ENCODE measurements around the gene TCEAL1.
"Not testable (repeated sequence)": the region's sequence is repeated elsewhere in the genome, so short reads cannot be mapped to it uniquely, and the experiment has no call there.

TCEAL1 gene, protein sequence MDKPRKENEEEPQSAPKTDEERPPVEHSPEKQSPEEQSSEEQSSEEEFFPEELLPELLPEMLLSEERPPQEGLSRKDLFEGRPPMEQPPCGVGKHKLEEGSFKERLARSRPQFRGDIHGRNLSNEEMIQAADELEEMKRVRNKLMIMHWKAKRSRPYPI

DNA sequence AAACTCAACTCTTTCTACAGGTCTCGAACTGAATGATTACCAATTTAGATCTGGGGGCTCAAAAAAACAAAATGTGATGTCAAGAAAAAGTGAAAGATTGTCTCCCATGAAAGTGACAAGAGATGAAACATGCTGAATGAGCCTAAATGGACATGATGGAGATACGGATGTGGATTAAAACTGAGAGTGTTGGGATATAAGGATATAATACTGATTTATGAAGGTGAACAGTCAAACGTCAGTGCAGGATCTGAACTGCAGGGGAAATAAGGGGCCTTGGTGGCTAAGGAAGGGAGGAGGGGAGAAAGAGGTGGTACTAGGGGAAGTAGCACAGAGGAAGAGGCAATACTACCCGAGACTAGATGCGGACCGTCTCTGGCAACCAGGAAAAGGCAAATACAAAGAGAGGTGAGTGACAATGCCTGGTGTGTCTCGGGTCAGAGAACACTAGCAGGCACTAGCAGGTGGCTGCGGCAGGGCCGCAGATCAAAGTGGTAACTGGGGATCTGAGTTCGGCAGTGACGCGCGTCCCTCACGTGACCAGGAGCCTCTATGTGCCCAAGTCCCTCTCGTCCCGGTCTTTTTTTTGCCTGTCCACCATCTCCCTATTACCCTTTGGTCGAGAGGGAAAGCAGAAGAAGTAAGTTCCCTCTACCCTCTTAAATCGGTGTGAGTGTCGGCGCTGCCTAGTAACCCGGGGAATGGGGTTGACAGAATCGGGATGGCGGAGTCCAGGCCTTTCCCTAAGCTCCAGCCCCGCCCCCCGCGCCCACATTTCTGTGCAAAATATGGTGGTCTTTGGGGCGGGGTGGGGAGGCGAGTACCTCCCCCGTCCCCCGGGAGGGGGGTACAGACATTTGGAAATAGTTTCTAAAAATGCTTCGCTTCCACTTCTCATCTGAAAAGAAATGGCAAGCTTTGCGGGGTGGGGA, at the start of gene TCEAL1:
TCEAL1 (plus strand) TSS at position 590 of the 932 bp plus-strand sequence. CDS start 942 bp downstream, outside the sequence.
- no peak for DNase-seq

DNA sequence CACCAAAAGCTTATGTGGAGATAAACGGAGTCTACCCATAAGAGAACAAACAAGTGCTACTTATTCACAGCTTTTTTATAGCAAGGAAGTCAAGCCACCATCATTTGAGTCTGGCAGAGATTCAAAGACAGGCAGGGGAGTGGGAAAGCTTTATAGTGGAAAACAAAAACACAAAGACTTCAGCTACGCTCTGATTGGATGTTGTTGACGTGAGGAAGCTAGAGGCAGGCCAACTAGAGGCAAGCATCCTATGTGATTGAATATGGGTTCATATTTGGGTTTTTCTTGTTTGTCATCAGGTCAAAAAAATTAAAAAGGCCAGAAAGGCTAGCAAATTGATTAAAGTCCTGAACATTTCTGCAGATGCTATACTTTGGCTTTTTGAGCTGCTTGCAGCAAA, 44.2 kb upstream of the TCEAL1 start:
- no peak for DNase-seq

DNA sequence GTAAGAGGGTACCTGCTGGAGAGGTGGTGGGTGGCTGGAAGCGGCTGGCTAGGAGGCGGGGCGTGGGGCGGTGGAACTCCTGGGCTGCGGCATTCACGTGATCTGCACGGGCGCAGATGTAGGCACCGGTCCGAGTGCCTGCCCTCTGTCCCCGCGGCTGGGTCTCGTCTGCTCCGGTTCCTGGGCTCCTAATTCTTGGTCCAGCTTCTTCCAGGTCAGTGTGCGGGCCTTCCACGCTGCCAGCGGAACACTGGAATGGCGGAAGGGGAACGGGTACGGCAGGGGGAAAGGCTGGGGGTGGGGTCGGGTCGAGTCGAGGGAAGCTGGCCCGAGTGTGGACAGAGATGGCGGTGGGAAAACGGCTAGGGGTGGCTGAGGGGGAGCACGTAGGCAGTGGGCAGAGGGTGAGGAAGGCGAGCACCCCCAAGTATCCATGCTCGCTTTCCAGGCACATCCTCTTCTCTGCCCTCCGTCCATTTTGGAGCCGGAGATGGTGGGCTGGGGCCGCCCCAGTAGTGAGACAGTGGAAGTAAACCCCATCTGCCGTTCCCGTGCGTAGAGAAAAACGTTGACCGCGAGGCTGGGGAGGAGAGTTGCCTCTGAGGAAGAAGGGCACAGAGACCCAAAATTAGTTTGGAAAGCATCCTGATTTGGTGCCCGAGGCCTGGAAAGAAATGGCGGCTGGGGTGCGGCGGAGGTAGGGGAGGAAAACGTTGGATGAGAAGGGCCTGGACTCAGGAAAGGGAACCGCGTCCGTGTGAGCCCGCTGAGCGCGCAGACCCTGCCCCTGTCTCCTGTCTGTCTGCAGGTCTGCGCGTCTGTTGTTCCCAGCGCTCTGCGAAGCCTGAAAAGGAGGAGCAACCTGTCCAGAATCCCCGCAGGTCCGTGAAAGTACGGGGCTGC, 43.1 kb upstream of the TCEAL1 start, which contains the start of gene TCEAL4:
TCEAL4 (plus strand) TSS at position 105 of the 903 bp plus-strand sequence. CDS start 1,161 bp downstream, outside the sequence.
- no peak for DNase-seq

DNA sequence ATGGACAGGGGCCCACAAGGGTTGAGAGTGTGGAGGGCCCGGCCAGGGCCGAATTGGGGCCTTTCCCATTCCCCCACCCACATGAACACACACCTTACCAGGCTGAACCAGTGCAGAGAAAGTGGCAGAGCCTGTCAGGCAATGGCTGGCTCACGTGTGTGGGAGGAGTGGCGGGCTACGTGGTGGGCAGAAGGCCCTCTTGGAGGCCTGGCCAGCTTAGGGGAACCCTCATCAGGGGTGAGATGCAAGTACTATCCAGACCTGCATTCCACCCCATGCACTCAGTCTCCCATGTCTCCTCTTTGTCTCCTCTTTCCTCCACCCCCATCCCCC, 42.5 kb upstream of the TCEAL1 start:
- no peak for DNase-seq

DNA sequence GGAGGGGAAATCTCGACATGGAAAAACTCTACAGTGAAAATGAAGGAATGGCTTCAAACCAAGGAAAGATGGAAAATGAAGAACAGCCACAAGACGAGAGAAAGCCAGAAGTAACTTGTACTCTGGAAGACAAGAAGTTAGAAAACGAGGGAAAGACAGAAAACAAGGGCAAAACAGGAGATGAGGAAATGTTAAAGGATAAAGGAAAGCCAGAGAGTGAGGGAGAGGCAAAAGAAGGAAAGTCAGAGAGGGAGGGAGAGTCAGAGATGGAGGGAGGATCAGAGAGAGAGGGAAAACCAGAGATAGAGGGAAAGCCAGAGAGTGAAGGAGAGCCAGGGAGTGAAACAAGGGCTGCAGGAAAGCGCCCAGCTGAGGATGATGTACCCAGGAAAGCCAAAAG, 42.1 kb upstream of the TCEAL1 start:
- no peak for DNase-seq

DNA sequence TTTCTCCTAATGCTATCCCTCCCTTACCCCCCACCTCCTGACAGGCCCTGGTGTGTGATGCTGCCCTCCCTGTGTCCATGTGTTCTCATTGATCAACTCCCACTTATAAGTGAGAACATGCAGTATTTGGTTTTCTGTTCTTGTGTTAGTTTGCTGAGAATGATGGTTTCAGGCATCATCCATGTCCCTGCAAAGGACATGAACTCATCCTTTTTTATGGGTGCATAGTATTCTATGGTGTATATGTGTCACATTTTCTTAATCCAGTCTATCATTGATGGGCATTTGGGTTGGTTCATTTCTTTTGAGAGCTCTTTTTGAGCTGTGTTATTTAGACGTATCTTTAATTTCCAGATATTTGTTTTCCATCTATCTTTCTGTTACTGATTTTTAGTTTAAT, 36.5 kb upstream of the TCEAL1 start:
- not testable (repeated sequence) for DNase-seq

DNA sequence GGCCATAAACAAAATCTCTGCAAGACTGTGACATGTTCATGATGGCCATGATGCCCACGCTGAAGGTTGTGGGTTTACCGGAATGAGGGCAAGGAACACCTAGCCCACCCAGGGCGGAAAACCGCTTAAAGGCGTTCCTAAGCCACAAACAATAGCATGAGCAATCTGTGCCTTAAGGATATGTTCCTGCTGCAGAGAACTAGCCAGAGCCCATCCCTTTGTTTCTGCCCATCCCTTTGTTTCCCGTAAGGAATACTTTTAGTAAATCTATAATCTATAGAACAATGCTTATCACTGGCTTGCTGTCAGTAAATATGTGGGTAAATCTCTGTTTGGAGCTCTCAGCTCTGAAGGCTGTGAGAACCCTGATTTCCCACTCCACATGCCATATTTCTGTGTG, 33.6 kb upstream of the TCEAL1 start:
- not testable (repeated sequence) for DNase-seq

DNA sequence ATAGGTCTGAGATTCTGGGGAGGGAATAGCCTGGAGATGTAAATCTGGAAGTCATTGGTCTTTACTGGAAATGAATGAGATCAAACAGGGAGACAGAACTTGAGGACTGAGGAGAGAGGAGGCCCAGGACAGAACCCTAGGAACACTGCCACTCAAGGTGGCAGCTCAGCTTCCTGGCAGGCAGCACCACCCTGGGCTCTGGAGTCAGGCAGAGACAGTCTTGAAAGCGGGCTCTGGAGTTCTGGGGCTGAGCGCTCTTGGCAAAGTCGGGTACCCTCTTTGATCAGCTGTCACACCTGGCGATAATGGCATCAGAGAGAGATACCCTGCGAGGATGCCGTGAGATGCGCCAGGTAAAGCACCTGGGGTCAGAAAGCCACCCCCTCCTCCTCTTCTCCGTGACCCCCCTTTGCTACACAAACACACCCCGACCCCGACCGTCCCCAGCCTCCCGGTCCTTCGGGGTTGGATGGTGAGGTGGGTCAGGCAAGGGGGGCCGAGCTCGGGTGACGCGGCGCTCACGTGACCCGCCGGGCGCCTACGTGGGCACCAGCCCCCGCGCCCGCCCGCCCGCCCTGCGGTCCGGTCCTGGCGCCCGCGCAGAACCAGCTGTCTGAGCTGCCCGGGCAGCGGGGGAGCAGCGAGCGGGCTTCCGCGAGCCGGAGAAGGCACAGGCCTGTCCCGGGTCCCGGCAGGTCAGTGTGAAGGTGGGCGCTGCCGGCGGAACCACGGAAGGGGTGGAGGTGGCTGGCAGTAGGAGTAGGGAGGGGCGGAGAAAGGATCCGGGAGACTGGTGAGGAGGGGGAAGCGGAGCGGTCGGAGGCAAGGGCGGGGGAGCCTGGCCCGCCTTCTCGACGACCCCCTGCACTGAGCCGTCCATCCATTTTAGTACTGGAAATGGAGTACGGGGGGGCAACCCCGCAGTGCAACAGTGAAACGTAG, 21.1 kb upstream of the TCEAL1 start, which contains the start of gene TCEAL3:
TCEAL3 (plus strand) TSS at position 600 of the 942 bp plus-strand sequence. CDS start 1,102 bp downstream, outside the sequence.
- no peak for DNase-seq

DNA sequence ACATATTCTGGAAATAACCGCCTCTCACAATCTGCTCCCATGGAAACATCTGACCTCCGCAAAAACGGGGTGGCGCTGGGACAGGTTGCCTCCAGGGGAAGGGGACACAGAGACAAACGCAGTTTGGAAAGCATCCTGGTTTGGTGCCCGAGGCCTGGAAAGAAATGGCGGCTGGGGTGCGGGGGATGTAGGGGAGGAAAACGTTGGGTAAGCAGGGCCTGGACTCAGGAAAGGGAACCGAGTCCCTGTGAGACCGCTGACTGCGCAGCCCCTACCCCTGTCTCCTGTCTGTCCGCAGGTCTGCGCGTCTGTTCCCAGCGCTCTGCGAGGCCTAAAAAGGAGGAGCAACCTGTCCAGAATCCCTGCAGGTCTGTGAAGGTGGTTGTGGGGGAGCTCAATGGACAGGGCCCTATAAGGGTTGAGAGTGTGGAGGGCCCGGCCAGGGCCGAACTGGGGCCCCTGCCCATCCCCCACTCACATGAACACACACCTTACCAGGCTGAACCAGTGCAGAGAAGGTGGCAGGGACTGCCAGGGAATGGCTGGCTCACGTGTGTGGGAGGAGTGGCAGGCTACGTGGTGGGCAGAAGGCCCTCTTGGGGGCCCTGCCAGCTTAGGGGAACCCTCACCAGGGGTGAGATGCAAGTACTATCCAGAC, 20.3 kb upstream of the TCEAL1 start:
- no peak for DNase-seq

DNA sequence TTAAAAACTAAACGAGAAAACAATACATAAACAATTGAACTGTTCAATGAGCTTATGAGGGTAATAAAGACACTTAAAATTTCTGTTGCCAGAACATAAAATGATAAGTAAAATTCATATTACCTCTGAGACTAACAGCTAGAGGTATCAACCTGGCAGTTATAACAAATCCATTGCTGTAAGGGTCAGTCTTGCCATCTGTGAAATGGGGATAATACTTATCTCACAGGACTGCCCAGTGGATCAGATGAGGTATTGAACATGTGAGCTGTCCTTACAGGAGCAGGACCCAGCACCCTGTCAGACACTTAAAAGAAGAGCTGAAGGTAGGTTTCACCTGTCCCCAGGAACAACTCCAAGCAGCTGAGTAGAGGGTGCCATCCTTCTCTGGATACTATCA, 18.5 kb upstream of the TCEAL1 start:
- DNase-seq: no peak

DNA sequence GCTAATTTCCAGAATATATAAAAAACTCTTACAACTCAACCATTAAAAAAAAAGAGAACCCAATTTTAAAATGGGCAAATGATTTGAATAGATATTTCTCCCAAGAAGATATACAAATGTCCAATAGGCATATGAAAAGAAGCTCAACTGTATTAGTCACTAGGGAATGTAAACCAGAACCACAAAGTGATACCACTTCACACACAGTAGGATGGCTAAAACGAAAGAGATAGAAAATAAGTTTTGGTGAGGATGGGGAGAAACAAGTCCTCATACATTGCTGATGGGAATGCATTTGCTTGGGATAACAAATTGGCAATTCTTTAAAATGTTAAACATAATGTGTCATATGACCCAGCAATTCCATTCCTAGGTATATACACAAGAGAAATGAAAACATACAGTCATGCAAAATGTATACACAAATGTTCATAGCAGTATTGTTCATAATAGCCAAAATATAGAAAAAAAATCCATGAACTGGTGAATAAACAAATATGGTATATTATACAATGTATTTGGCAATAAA, 15.3 kb upstream of the TCEAL1 start:
- no peak for DNase-seq

DNA sequence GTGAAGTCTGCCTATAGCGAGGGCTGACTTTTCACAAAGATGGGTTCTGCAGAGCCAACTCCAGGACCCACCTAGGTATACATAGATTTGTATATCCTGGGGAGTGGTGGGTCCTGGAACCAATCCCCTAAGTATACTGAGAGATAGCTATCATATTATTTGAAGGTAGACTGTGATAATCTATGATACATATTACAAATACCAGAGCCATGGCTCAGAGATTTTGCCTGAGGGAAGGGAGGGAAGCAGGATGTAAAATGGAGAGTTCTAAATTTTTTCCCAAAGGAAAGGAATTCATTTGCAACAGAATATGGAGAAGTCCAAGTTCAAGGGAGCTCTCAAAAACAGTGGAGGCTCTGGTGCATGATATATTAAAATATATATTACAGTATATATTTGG, 13.8 kb upstream of the TCEAL1 start:
- DNase-seq: no peak

DNA sequence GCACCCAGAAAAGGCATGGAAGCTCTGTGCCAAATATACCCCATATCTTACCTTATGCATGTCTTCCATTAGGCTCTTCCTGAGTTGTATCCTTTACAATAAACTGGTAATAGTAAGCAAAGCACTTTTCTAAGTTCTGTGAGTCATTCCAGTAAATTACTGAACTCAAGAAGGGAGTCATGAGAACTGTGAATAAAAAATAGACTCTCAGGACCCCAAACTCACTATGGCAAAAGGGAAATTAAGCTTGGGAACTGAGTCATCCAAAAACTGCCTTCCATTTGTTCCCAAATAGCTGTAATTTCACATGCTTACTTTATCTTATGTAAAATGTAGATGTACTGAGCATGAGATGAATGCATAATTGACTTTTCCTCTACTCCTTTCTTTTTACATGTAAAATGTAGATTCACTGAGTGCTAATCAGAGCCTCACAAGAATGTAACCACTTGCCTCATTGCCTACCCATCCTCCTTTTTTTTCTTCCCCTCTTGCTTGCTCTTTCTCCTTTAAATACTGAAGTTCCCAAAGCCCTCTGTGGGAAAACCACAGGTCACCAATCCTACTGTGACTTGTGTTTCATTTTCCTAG, 12.9 kb upstream of the TCEAL1 start:
- no peak for DNase-seq

DNA sequence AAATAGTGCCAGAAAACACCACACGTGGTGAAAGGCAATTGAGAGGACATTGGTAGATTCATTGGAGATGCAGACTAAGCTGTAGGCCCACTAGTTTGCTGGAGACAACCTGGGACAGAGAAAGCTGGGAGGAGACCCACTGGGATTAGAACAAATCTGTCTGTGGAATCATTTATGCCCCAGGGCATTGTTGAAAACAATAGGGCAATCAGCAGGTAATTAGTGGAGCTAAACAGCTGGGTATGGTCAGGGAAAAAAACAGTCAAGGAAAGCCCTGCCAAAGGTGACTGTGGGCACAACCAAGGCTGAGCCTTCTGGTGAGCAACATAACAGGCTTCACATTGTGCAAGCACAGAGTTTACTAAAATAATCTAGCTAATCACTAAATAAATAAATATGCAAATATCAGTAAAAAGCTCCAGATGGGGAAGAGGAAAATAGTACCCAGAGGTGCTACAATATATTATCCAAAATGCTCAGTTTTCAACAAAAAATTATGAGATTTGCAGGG, 12.0 kb upstream of the TCEAL1 start:
- DNase-seq: no peak

DNA sequence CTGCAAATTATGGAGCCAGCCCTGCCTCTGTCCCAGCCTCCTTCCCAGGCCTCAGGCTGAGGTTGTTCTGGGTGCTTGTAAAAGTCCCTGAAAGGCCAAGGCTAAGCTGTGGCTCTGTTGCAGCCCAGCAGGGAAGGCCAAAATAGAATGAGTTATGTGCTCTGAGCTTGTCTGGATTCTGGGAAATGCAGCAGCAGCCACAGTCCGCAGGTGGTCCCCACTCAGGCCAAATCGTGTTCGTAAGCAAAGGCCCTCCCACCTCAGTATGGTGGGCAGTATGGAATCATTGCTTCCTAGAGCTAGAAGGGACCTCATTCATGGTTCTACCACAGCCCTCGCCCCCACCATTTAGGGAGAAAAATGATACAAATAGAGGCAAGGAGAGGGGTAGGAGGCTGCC, 4.7 kb upstream of the TCEAL1 start:
- no peak for DNase-seq

DNA sequence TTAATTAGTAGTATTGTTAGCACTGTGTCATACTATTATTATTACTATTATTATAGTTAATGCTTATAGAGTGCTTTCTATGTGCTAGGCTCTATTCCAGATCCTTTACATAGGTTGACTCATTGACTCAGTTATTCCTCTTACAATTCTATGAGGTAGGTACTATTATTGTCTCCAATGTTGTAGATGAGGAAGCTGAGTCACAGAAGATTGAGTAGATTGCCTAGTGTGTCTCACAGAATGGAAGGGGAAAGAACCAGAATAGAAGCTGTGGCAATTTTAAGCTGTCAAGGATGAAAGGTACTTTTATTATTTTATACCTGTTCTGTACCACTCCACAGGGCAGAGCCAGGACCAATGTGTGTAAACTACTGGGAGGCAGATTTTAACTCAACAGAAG, 1.9 kb upstream of the TCEAL1 start:
- no peak for DNase-seq

DNA sequence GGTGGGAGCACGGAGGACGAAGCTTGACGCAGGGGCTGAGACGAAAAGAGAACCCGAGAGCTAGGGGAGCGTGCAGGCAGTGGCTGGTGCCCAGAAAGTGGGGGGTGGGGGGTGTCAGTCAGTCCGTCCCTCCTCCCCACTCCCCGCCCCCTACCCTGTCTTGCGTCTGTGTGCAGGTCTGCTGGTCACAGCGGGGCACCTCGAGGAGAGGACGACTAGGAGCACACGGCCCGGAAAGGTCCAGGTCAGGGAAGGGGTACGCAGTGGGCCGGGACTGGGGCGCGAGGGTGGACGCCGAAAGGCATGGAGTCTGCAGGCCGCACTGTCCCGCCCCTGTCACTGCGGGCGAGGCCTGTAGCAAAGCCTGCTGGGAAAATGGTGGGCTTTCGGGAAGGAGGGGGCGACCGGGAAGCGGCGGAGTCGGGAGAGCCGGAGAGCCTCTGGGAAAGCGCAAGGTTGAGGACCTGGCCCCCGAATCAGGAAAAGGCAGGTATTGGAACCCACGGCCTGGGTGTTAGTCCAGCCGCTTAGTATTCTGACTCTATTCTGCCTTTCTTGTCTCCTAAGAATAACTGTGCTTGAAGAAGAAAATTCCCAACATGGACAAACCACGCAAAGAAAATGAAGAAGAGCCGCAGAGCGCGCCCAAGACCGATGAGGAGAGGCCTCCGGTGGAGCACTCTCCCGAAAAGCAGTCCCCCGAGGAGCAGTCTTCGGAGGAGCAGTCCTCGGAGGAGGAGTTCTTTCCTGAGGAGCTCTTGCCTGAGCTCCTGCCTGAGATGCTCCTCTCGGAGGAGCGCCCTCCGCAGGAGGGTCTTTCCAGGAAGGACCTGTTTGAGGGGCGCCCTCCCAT, 769 bp downstream of the TCEAL1 start:
- DNase-seq: no peak

DNA sequence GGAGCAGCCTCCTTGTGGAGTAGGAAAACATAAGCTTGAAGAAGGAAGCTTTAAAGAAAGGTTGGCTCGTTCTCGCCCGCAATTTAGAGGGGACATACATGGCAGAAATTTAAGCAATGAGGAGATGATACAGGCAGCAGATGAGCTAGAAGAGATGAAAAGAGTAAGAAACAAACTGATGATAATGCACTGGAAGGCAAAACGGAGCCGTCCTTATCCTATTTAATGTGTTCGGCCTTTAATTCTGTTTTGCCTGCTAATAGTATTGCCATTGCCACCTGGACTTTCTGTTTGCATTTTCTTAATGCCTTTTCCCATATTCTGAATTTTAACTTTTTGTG, 1.4 kb downstream of the TCEAL1 start:
- DNase-seq: no peak

DNA sequence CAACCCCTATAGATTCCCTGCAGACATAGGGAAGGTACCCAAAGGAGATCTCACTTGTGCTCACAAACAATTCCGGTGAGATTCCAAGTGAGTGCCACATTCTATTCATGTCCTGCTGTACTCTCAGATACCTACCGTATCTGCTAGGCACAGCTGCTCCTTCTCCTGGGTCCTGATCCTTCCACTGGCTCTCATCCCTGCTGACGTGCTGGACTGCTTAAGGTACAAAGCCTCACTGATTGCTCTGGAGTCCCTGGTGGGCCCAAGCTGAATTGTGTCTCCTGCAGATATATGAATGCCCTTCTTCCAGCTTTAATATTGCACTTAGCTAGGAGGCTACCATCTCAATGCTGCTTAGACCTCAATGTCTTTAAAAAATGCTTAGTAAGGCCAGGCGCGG, 2.4 kb downstream of the TCEAL1 start:
- no peak for DNase-seq

DNA sequence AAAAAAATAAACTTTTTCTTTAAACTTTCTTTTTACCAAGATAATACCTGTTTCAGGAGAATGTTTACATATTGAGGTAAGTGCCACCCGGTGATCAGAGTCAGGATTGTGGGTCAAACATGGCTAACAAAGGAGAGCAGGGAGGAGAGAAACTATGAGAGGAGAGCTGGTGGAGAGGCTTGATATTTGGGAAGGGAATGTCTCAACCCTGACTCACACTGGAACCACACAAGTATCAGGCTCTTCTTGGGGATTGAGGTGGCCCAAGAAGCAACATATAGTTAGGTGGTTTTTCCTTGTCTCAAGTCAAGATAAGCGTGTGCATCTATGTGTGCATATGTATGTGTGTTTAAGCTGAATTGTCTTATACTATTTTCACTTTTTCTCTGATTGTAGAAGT, 6.7 kb downstream of the TCEAL1 start:
- no peak for DNase-seq
